Stimulated activated CD4-positive, alpha-beta T cell treated with anti-CD3 and anti-CD28 coated beads, Interleukin-1b, Interleukin-23, amount 100 ng/mL, for 4 hours (primary cell): ENCODE data around the gene MAP3K20.
"Not testable (repeated sequence)": the region's sequence is repeated elsewhere in the genome, so short reads cannot be mapped to it uniquely, and the experiment has no call there.

Source experiments
- DNase-seq, 2 donors: peaks; one replicate each; pipeline ENCODE4 v3.0.0-alpha.2; 2020; ENCODE audit warnings: low read depth in 2 of 2

MAP3K20 gene

DNA sequence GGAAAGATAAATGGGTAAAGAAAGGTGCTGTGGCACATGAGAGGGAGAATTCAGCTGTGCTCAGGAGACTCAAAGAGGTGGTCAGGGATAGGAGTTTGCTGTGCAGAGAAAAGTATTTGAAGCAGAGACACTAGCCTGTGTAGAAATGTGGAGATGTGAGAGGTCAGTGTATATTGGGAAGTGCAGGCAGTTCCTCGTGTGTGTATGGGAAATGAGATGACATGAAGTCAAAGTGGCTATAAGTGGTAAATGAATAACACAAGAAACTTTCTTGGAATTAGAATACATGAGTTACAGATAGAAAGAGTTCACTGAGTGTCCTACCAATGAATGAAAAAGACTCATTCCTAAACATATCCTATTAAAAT lies 11.6 kb downstream of the MAP3K20 start:
- DNase-seq = no peak

DNA sequence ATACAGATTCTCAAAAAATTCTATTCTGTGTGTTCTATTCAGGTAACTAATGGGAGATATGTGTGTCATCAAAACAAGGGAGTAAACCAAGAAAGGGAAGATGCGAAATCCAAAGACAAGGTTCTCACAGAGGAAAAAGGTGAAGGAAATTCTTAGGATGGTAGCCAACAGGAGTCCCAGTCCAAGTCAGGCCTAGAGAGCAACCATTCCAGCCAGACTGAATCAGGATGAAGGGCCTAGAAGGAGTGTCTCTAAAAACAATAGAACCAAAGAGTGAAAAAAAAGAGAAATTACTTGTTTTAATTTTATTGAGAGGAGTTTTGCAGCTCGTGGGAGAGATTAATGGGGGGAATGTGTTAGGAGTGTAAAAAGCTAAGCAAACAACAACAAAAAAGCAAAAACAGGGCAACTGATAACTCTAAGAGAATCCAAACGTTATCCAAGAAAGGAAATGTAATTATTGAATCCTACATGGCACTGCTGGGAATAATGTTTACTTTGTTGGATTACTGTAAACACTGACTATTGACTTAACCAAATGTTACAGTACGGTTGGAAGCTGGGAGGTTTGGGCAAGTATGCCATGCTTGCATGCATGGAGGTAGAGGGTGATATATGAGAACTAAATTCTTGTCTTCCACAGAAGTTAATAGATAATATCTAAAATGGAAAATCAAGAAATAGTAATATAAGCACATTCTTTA lies 12.3 kb downstream of the MAP3K20 start:
- DNase-seq = no peak

DNA sequence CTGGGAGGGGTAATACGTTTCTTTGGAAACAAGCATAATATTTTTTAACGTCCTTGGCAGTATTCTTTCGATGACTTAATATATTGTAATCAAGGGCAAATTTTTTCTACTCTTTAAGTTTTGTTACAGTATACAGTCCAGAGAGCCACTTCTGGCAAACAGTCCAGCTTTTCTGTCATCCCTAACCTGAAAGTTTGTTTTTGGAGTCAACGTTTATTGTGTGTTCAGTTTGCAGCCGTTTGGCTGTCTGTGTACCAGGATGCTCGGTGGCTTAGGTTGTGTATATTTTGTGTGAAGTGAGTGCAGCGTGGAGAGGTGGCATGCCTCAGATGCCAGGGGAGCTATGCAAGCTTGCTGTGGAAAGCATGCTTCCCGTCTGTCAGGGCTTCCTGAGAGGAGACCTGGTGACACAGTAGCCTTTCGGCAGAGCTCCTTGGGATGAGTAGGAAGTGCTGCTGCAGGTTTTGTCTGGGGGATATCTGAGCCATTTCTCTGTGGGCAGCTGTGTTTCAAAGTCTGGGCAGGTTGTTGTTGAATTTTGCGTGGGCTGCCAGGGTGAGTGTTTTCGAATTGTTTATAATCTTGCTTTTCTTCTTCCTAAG lies 14.7 kb downstream of the MAP3K20 start:
- no peak for DNase-seq

DNA sequence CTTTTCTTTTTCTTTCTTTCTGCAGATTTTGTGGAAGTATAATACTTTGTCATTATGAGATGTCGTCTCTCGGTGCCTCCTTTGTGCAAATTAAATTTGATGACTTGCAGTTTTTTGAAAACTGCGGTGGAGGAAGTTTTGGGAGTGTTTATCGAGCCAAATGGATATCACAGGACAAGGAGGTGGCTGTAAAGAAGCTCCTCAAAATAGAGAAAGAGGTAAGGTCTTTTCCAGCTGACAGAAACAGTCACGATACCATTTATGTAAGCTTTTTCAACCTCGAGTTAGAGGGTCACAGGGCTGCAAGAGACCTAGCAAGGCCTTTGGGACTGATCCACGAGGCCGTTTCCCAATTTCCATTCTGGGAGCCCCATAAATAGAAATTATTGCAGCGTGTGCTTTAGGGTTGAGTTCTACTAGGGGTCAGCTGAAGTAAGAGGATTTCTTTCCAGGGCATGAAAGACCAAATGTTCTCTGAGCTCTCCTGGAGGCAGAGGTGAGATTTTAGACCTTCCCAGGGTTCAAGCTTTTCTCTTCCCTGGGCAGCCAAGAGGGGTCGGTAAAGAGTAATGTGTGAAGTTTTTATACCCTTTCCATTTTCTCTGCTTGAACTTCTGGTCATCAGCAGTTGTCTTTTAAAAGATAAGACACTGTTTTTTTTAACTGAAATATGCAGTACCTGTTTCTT lies 15.5 kb downstream of the MAP3K20 start:
- no peak for DNase-seq

DNA sequence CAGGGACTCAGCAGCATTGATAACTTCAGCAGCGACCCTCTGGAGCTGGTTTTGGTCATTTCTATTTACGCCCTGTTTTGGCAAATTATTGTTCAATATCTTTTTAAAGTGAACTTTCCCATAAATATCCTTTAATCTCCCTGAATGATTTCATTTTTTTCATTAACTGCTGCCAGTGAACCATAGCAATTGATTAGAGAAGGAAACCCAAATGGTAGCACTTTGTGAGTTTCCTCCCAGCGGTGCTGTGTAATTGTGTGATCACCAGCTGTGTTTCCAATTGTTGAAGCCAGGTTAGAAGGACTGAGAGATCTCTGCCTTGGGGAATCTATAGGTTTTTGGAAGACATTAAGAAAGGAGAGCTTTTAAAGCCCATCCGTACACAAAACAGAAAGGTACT lies 16.3 kb downstream of the MAP3K20 start:
- DNase-seq = no peak

DNA sequence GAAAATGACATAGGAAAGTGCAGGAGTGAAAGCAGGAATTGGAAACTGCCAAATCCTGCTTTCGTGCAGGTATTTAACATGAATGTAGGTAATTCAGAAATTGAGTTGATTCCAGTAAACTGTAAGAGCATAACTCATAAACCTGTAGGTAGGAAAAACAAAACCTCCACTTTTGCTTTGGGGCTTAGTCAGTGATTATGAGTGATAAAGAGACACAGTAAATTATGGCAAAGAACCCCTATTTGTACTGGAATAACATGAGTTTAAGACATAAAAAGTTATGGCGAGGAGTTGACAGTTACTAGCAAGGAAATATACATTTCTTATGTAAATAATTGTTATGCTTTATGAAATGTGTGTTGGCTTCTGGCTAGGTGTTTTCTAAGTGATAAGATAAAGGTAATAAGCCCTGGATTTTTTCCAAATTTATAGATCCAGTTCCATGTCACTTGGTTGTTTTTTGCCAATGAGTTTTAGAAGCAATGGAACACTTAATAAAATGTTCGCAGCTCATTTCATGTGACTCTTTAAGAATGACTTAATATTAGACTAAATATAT lies 17.3 kb downstream of the MAP3K20 start:
- no peak for DNase-seq

DNA sequence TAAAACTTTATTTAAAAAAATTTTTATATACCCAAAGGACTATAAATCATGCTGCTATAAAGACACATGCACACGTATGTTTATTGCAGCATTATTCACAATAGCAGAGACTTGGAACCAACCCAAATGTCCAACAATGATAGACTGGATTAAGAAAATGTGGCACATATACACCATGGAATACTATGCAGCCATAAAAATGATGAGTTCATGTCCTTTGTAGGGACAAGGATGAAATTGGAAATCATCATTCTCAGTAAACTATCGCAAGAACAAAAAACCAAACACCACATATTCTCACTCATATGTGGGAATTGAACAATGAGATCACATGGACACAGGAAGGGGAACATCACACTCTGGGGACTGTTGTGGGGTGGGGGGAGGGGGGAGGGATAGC lies 18.0 kb downstream of the MAP3K20 start:
- DNase-seq = not testable (repeated sequence)

DNA sequence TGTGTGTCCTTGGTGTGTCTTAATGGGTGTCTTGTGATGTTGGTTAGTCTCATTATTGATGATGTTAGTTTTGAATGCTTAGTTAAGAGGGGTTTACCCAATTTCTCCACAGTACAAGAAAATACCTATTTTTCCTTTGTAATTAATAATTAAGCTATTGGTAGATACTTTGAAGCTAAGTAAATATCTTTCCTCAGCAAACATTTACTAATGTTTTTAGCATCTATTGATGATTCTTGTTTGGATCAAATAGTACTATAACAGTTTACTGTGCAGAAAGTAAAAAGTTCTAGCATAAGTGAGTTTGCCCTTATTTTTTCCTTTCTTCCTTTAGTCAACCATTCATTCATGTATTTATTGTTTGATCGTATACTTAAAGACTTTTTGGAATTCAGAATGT lies 19.1 kb downstream of the MAP3K20 start:
- no peak for DNase-seq

DNA sequence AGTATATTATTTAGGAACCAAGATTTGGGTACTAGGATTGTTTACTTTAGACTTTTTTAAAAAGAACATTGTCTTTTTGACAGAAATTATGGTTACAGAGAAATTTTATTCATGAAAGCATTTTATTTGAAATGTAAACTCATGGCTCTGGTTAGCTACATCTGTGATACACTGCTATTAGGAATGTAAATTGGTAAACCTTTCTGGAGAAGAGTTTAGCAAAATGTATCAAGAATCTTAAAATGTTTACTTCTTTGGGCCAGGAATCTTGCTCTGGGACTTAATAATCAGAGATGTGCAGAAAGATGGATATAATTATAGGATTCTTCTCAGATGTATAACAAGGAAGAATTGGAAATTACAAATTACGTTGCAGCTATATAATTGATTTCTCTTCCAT lies 19.7 kb downstream of the MAP3K20 start:
- no peak for DNase-seq

DNA sequence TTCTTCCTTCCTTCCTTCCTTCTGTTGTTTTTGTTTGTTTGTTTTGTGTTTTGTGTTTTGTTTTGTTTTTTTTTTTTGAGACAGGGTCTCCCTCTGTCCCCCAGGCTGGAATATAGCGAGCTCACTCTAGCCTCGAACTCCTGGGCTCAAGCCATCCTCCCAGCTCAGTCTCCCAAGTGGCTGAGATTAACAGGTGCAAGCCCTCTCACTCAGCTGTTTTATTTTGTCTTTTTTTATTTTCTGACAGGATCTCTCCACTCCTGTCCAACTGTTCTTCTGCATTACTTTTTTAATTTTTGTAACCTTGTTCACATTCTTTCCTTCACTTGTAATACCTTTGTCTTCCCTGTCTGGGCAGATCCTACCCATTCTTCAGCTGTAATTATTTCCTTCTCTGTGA lies 23.6 kb downstream of the MAP3K20 start:
- DNase-seq = no peak

DNA sequence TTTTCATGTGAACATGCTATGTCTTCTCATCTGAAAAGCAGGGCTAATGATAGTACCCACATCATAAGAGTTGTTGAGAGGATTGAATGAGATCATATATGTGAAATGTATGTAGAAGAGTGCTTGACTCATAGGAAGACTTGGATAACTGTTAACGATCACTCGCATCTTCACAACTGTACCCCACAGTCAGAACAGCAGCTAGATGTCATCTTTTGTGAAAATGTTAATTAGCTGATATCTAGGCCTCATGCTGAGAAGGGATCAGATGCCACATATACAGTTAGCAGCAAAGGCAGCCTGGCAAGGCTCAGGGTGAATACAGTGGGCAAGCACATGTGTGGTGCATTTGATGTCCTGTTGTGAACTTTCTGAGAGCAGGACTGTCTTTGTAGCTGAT lies 24.2 kb downstream of the MAP3K20 start:
- no peak for DNase-seq

DNA sequence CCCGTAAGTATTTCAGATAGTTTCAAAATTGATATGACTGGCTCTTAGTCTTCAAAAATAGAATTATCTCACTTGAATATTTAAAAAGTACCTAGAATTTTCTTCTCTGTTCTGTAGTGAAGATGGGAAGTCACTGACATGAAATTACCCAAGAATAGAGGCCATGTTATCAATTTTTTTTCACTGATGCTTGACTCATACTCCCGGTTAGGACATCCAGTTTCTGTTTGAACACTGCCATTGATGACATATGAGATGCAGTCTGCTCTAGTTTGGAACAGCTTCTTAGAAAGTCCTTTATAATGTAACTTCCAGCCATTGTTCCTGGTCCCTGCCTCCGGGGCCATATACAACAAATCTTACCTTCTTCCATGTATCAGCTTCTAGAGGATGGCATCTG lies 26.0 kb downstream of the MAP3K20 start:
- DNase-seq = no peak

DNA sequence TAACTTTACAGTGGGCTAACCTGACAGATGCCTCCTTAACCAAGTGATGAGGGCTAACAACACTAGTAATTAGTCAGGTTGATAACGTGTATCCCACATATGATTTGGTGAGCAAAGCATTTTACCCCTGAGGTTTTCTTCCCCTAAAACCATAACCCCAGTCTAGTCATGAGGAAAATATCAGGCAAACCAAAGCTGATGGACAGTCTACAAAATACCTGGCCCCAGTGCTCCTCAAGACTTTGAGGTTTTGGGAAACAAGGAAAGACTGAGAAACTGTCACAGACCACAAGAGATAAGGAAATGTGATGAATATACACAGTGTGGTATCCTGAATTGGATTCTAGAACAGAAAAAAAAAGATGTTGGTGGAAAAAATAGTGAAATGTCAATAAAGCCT lies 28.5 kb downstream of the MAP3K20 start:
- no peak for DNase-seq

DNA sequence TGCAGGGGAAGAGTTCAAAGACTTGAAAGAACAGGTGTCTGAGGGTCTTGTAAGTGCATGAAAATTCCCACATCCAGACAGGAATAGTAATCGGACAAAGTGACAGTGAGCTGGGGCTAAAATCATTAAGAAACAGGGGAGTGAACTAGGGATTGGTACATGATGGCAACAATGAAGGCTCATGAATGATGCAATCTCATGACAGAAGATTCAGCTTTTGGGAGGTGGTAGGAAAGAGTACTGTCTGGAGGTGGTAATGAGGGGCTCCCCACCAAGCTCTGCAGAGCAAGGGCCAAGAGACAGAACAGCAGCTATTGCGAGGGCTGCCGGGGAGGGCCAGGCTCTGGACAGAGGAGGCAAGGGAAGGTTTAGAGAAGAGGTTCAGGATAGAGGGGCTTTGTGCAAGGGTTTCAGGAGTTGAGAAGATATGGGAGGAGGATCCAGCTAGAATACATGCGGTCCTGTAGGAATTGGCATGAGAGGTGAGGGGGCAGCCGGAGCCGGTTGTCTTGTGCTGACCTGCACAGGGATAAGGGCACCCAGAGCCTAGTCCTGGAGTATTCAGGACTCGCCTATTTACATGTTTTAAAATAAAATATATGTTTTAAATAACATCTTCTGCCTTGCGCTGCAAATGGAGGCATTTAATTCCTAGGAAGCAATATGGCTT lies 31.4 kb downstream of the MAP3K20 start:
- no peak for DNase-seq

DNA sequence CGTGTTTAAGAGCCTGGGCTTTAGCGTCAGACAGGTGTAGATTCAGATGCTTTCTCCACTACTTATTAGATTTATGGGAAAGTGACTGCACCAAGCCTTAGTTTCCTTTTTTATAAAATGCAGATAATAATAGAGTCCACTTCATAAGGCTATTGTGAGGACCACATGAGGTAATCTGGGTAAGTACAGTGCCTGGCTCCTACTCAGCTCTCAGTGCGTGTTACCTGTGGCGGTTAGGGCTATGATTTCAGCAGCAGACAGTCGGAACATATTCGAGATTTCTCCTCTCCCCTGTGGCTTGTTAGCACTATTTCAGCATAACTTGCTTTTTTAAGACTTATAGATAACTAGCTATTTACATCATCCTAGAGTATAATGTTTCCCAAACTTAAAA lies 32.0 kb downstream of the MAP3K20 start:
- DNase-seq = no peak

DNA sequence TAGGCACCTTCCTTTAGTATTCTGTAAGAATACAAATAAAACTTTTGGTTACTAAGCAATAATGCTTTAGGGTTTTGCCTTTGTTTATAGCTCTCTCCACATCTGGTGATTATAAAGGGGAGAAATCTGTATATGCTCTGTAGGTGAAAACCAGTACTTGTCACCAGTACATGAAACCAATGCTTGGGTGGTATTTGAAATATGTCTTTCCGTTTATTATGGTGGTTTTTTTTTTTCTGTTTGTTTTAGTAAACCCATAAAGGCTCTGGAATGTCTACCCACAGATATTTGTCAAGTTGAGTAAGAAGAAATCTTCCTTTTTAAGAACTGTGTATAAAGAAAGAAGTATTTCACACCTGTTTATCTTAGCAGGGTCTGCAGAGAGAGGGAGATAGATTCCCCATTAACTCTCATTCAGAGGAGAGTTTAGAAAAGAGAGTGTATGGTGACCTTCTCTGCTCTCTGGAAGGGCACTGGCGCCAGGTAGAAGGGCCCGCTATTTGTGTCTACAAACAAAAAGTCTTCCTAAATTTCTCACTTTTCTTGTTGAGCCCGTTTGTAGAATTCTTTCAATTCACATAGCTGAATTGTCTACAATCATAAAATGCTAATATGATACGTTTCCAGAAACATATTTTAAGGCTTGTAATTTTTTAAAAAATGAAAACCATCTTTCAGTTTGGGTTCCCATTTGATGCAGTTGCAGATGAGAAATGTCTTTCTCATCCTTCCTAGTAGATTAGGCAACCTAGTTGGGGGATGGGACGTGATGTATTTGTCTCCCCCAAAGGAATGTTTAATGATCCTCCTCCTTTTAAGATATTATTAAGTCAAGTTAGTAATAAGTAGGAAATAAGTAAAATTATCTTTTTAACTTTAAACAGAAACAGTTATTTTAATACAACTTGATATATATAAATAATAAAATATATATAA lies 33.9 kb downstream of the MAP3K20 start:
- DNase-seq = no peak

DNA sequence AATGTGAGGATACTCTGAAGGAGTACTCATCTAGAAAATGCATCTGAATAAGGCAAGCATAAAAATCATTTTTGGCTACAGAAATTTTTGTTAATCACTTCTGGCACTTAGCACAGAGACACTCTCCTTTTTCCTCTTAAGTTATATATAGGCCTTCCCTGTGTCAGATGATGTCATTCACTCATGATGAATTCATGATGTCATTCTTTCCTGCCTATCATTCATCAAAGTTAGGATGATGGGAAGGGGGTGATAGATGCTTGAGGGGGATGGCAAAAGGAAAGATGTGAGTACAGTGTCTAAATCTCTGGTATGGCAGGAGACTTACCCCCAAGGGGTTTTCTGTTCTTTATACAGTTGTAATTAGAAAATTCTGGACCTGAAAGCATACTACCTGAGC lies 42.0 kb downstream of the MAP3K20 start:
- no peak for DNase-seq

DNA sequence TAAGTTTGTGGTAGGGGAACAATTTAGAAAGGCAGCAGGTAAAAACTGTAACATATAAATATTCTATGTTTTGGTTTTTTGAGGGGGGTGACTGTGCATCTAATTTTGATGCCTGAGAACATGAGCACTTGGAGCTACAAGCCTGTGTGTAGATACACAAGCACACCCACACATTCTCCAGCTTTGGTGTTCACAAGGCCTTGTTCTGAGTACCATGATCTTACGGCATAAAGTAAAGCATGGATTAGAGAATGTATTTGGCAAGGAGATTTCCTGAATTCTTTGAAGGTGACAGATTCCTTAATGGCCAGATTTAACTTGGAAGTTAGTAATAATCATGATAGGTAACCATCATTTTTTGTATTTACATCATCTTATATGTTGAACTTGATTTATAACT lies 42.7 kb downstream of the MAP3K20 start:
- DNase-seq = no peak

DNA sequence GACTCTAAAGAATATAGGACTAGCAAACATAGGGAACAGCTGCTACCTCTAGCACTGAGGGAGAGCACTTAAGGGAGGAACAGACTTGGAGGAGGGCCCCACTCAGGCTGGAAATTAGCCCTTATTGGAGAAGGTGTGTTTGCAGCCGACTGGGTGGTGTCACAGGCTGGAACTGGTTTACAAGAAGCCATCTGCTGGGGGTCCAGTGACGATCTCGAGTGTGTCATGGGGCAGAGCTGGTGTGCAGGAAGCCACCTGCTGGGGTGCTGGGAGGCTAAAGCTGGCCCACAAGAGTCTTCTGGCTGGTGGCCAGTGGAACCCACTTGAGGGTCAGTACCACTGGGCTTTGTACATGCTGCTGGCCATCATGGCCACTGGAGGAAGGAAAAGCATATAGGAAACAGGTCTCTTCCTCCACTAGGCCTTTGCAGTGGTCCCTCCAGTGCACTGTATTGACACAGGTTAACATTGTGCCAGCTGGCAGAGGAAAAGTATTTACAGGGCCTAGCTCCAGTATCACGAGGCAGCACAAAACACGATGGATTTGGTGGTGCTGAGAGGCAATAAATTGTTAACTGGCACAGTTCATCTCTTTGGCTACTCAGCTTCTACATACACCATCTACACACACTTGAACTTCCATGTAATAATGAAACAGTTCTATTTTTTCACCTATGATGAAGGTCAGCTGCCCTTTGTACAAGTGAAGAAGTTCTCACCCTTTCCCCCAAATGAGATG lies 43.6 kb downstream of the MAP3K20 start:
- no peak for DNase-seq

DNA sequence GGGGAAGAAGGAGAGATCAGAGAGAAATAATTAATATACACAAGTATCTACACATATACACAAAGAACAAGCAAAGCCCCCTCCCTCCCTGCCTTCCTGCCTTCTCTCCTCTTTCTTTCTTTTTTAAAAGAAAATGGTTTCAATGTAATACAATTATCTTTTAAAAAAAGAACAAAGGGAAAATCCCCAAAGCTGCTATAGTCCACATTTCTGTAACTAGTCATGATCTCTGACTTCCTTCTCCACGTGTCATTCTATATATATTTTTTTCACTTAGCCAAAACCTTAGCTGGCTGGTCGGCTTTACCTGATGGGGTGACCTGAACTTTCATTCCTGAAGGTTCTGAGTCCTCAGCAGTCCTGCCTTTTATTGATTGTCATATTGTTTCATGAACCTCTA lies 44.3 kb downstream of the MAP3K20 start:
- no peak for DNase-seq

DNA sequence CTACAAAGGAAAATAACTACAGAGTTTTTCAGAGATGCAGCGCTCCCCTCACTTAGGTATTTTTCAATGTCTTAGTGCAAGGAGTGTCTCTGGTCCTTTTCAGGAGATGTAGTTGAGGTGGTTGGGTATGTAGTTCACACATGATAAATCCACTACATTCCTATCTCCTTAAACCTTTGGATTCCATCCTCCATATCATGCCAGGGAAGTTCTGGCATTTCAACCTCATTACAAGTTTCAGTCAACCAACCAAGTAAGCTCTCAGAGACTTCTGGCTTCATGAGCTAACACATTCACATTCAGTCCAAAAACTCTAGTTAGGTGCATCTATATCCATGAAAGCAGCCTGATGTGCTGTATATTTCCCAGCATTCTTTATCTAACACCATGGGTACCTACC lies 47.3 kb downstream of the MAP3K20 start:
- no peak for DNase-seq
